SK-N-SH (cell line): Measurements from ENCODE around the gene ENTPD2.

ENCODE experiments used
- CTCF ChIP-seq: fragments of 200-600 bp; sonication (generic); IDR thresholded peaks from 2 replicates; pipeline ENCODE4 v1.6.1; 2017; ENCODE audit warnings: antibody characterized with exemption, mild to moderate bottlenecking, moderate library complexity
- FOXM1 ChIP-seq: IDR thresholded peaks from 2 replicates; pipeline ENCODE4 v1.4.0; 2012; ENCODE audit warnings: low read depth, mild to moderate bottlenecking
- GABPA ChIP-seq: IDR thresholded peaks from 2 replicates; pipeline ENCODE4 v1.4.0; 2012; ENCODE audit warnings: low read depth, mild to moderate bottlenecking
- IRF3 ChIP-seq: fragments of 150-350 bp; IDR thresholded peaks from 2 replicates; pipeline ENCODE4 v1.6.1; 2016; ENCODE audit warnings: mild to moderate bottlenecking, low read depth, low read length
- JUND ChIP-seq: IDR thresholded peaks from 2 replicates; pipeline ENCODE4 v1.4.0; 2012
- MEF2A ChIP-seq: IDR thresholded peaks from 2 replicates; pipeline ENCODE4 v1.4.0; 2012; ENCODE audit warnings: low read depth, borderline replicate concordance
- MXI1 ChIP-seq: IDR thresholded peaks from 2 replicates; pipeline ENCODE4 v1.6.1; 2012; ENCODE audit warnings: mild to moderate bottlenecking, low read depth, low read length, improper control_type of control experiment
- POLR2AphosphoS5 ChIP-seq: IDR thresholded peaks from 2 replicates; pipeline ENCODE4 v1.6.1; 2012; ENCODE audit warnings: low read depth, low read length
- TAF1 ChIP-seq: IDR thresholded peaks from 2 replicates; pipeline ENCODE4 v1.6.1; 2012; ENCODE audit warnings: low read depth, mild to moderate bottlenecking, low read length, moderate library complexity, borderline replicate concordance
- TEAD4 ChIP-seq: IDR thresholded peaks from 2 replicates; pipeline ENCODE4 v1.4.0; 2012; ENCODE audit warnings: mild to moderate bottlenecking, borderline replicate concordance; ENCODE audit not compliant: insufficient read depth
- ZBTB33 ChIP-seq: IDR thresholded peaks from 2 replicates; pipeline ENCODE4 v1.4.0; 2012; ENCODE audit warnings: low read depth, borderline replicate concordance
- TF ChIP-seq, protein P1 (sequence below): IDR thresholded peaks from 2 replicates; pipeline ENCODE4; 2012
- TF ChIP-seq, protein P2 (sequence below): IDR thresholded peaks from 2 replicates; pipeline ENCODE4 v1.4.0; 2012; ENCODE audit warnings: low read depth, borderline replicate concordance
- TF ChIP-seq, protein P3 (sequence below): IDR thresholded peaks from 2 replicates; pipeline ENCODE4 v1.4.0; 2012; ENCODE audit warnings: low read depth

DNA sequence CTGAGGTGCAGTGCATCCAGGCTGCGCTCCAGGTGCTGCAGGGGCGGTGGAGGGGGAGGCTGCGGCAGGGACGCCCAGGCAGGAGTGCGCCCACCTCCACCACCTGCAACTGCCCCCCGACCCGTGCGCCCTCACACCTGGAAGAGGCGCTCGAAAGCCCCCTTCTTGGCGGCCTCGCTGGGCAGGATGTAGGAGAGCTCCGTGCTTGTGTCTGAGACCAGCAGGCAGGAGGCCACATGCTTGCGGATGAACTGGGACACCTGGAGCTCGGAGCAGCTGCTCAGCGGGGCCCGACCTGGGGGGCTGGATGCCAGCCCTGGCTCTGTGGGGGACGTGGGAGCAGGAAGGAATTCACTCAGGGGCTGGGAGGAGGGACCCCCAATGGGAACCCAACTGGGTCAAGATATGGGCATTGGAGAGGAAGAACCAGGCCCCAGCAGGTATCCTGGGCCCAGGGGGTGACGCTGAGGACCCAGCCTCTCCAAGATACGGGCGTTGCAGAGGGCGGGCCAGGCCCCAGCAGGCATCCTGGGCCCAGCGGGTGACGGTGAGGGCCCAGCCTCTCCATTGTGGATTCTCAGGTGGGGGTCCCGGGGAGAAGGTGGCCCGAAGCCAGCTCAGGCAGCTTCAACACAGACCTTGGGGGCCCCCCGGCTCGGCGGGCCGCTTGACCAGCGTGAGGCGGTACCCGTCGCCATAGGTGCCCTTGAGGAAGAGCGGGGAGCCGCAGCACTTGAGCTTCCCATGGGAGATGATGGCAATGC is 38.9 kb downstream of the ENTPD2 start:
- TF ChIP-seq CTCF = no peak
- TF ChIP-seq TEAD4 = no peak
- TF ChIP-seq MXI1 = no peak
- TF ChIP-seq POLR2AphosphoS5 = no peak
- TF ChIP-seq ZBTB33 = no peak
- TF ChIP-seq, protein P1, sequence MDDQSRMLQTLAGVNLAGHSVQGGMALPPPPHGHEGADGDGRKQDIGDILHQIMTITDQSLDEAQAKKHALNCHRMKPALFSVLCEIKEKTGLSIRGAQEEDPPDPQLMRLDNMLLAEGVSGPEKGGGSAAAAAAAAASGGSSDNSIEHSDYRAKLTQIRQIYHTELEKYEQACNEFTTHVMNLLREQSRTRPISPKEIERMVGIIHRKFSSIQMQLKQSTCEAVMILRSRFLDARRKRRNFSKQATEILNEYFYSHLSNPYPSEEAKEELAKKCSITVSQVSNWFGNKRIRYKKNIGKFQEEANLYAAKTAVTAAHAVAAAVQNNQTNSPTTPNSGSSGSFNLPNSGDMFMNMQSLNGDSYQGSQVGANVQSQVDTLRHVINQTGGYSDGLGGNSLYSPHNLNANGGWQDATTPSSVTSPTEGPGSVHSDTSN = no peak
- no peak for TF ChIP-seq IRF3
- TF ChIP-seq, protein P2, sequence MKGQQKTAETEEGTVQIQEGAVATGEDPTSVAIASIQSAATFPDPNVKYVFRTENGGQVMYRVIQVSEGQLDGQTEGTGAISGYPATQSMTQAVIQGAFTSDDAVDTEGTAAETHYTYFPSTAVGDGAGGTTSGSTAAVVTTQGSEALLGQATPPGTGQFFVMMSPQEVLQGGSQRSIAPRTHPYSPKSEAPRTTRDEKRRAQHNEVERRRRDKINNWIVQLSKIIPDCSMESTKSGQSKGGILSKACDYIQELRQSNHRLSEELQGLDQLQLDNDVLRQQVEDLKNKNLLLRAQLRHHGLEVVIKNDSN = no peak
- no peak for TF ChIP-seq MEF2A
- TF ChIP-seq FOXM1 = no peak
- TF ChIP-seq TAF1 = no peak
- no peak for TF ChIP-seq JUND
- TF ChIP-seq, protein P3, sequence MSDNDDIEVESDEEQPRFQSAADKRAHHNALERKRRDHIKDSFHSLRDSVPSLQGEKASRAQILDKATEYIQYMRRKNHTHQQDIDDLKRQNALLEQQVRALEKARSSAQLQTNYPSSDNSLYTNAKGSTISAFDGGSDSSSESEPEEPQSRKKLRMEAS = no peak
- no peak for TF ChIP-seq GABPA
